ENCODE results near the gene UNC5C. TPM values are rescaled to one million over a fixed set of nuclear protein-coding genes. Genes with fewer than 3 reads are reported as not detected.
A peak's percentile ranks its signal among the peaks of the same experiment; 100 is the strongest.

The UNC5C gene
- total RNA-seq, 1 donor: under 0.01 TPM

DNA sequence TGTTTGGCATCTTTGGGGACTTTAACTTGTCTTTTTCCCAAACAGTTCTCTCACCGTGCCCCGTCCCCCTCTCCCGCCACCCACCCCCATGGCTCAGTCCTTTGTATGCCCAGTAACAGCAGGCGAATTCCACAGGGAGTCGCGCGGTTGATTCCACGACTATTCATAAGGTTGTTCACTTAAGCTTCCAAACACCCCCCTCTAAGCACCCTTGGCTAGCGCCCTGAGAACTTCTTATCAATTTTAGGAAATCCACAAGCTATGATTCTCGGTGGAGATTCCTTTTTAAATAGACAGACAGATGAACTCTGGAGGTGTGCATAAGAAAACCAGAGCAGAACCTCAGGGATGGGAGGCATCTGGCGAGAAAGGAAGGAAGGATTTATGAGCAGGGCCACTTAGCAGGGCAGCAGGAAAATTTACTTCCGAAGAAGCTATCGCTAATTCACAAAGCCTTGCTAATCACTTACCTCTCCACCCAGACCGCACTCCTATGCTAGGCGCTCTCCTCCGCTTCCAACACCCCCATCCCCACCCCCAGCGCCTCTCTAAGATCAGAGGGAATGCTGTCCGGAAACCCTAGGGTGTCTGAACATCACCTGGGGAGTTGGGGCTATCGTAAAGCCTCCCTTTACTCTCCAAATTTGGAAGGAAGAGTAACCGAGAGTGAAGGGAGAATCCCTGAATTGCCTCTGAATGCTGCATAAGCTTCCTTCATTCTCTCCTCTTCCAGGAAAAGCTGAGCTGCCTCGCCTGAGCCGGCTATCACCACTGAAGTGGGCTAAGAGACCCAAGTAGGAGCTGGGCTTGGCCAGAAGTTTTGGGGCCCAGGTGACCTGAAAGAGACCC, 1.7 kb downstream of the UNC5C start:
- no peak for DNase-seq (ENCODE audit: low read depth in 2 of 3, low spot score in 2 of 3)

DNA sequence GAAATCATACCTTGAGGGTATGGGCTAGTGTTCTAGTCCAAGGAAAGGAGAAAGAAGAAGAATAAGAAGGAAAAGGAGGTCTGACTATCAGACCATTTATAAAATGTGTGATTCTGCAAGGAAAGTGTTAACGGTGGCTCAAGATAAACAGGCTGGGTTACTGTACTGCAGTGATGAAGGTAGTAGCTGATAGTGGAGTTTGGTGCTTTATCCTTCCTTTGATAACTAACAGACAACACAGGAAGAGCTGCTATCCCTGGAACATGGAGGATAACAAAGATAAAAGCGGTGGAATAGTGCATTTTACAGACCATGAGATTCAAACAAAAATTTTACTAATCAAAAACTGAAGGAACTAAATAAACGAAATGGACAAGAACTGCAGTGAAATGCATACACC, 2.6 kb downstream of the UNC5C start:
- DNase-seq (ENCODE audit: low read depth in 2 of 3, low spot score in 2 of 3): no peak

DNA sequence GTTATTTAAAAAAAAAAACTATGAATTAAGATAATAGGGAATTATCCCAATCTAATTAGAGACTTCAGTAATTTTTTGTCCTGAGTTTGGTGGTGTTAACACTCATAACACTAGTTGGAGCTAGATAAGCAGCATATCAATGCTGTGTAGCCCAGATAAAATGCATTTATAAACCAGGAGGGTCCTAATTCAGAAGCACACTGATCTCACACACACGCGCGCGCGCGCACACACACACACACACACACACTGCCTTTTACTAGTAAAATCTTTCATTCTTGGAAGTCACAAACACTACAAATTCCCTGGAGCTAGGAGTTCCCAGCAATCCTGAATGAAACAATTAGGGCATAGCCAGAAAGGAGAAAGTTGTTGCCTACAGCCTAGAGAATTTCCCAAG, 3.2 kb downstream of the UNC5C start:
- DNase-seq (ENCODE audit: low read depth in 2 of 3, low spot score in 2 of 3): no peak

DNA sequence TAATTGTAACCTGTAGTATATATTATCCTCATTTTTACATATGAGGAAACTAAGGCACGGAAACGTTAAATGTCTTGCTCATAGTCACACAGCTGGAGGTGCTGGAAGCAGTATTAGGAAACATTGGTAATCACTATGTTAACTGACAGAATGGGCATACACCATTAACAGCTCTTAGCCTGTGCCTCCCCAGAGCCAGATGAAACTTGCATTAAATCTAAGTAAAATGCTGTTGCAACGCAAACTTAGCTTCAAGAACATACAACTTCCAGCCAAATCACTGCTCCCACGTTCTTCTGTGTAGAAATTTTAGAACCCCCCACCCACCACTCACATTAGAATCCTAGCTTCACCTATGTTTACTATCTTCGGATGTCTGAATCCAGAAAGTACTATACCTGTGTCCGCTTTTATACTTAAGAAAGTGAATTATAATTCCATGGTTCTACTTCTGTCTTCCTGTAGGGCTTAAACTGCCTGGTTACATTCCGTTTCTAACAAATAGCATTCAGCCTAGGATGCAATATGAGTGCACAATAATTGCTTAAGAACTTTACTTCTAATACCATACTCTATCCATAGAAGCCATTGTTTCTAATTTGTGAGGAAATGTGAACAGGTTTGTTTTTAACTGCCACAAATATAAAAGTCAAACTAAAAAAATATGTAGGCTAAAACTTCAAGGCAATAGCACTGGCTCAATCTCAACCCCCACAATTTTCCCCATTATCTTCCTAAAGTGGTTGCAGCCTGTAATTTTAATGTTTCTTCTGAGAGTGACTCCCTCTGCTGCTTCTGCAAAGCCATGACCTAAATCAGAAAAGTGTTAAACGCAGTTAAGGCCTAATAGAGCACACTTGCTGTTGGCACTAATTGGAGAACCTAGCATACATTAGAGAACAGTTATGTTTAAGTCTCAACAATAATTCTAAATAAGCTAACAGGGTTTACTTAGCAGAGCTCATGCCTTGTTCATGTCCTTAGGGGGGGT, 4.4 kb downstream of the UNC5C start:
- peak in 1 of 3 donors; percentile 33 for DNase-seq (ENCODE audit: low read depth in 2 of 3, low spot score in 2 of 3)

DNA sequence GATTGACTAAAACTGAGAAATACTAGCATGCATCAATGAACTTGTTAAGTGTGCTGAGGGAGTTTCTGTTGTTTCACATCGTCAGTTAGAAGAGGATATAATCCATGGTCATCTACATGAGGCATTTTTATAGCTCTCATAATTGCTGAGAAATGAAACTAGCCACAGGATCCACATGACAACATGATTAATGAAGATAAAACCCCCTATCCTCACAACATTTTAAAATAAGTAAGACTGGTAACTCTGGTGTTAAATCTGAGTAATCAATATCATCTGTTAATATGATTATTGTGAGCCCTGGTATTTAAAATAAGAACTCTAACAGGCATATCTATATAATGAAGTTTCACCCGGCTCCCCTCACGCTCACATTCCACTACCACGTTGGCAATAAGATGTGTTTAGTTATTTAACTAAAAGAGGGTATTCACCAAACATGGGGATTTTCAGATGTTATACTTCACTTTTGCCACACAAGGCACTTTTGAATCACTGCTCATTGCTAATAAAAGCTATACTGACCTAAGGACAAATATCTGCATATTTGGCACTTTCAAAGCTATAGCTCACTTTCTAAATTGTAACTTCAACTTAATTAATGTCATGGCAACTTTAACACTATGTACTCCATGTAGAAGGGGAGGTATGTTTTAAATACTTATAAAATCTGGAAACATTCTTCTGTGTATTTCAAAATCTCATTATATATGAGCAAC, 6.7 kb downstream of the UNC5C start:
- peak in 1 of 3 donors; percentile 50 for DNase-seq (ENCODE audit: low read depth in 2 of 3, low spot score in 2 of 3)

DNA sequence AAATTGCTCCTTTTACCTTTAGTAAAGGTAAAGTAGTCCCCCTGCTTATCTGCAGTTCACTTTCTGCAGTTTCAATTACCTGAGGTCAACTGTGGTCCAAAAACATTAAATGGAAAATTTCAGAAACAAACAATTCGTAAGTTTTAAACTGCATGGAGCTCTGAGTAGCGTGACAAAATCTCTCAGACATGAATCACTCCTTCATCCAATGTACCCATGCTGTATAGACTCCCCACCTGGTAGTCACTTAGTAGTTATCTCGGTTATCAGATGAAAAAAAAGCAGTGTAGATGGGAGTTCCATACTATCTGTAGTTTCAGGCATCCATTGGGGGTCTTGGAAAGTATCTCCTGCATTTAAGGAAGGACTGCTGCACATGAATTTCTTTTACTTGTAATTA, 7.7 kb downstream of the UNC5C start:
- DNase-seq (ENCODE audit: low read depth in 2 of 3, low spot score in 2 of 3): no peak

DNA sequence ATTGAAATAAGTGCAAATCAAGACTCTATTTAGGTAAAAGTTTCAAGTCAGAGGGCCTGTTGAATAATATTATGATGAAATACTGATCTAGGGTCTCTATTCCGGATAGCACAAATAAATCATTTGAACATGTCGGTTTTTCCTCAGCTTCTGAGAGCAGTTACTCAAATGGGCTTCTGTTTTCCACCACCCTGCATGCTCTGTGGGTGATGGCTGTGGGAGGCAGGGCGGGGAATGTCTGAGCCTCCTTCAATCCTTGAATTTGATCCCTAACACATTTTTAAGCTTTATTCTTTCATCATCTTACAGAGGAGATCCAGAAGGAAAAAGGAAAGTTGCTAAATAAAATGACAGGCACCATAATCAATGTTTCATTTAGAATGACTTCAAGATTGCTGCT, 8.5 kb downstream of the UNC5C start:
- DNase-seq (ENCODE audit: low read depth in 2 of 3, low spot score in 2 of 3): peak in 1 of 3 donors; percentile 5

DNA sequence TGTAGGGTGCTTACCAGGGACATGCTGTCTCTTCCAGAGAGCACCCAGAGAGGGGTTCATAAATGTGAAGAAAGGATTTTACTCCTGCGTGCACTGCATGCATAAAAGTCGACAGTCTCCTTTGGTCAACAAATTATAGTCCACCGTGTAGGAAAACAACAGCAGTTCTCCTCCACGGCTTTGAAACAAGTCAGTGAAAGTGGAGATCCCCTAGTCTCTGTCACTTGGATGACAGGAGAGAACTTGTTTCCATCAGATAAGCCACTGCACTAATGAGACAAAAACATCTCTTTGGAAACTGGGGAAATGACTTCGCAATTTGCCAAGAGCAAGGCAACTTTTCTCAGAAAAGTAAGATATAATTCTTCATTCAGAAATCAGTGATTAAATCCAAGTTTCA, 9.7 kb downstream of the UNC5C start:
- peak in 2 of 3 donors; percentile 32 to 54 for DNase-seq (ENCODE audit: low read depth in 2 of 3, low spot score in 2 of 3)

DNA sequence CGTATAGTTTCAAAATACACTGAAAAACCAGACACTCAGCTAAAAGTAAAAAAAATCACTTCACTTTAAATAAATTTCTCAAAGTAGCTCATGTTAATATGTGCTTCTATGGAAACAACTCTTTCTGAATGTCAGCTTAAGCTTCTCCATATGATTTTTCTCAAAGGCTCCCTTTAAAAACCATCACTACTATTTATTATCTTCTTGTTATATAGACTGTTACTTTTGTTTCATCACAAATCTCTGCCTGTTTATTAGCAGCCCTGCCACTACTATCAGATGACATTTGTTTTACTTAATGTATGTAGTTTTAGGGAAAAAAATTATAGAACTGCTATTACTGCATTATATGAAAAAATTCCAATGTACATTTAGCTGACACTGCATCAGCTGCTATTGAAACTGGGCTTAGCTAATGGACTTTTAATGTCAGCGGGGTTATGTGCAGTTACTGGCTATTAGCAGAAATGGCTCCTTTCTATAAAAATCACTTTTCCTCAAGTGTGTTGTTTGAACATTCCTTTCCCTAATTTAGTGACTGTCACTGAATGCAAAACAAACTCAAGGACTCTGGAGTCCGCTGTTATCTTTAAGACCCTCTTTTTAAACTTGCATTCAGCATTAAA, 10.8 kb downstream of the UNC5C start:
- DNase-seq (ENCODE audit: low read depth in 2 of 3, low spot score in 2 of 3): no peak

DNA sequence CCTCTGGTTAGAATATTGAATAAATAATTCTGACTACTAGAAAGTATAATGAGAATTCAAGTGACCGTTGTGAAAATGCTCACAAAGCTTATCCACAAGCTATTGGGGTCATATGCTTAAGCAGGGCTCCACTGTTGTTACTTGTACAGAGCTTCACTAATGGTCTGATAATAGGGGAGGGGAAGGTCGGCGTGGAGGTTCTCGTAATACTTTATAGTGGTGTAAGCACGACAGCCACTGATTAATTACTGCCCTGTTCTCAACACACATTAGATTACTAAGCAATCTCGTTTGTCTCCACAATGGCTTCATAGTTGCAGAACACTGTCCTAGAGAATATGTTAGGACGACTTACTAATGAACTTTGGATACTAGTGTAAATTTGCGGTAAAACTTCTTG, 11.6 kb downstream of the UNC5C start:
- DNase-seq (ENCODE audit: low read depth in 2 of 3, low spot score in 2 of 3): no peak

DNA sequence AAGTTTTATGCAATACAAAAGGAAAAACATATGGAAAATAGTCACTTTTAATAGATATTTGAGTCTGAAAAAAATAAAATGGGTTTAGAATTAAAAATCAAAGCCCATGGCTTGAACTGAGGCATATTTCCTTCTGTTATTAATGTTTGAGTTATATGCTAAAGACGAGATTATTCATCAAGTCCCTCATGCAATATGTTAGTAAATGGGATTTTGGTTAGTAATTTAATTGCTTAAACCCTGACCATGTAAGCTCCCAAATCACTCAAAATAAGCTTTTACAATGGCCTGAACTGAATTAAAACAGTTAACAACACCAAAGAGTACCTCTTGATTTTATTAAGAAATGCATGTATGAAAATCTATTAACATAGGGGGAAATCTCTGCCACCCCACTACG, 12.1 kb downstream of the UNC5C start:
- no peak for DNase-seq (ENCODE audit: low read depth in 2 of 3, low spot score in 2 of 3)

DNA sequence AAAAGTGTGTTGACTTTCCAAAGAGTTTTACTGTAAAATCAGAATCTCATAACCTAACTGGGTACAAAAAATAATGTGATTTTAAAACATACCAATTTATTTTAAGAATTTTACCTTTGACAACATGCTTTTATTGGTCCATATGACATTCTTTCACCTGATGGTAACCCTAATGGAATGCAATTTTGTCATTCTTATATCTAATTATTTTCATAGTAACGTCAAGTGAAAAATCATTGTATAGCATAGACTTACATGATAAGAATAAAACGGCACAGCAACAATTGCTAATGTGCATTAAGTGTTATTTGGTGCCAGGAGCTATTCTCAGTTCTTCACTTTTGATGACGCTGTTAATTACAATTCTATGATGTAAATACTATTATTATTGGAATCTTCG, 13.6 kb downstream of the UNC5C start:
- no peak for DNase-seq (ENCODE audit: low read depth in 2 of 3, low spot score in 2 of 3)

DNA sequence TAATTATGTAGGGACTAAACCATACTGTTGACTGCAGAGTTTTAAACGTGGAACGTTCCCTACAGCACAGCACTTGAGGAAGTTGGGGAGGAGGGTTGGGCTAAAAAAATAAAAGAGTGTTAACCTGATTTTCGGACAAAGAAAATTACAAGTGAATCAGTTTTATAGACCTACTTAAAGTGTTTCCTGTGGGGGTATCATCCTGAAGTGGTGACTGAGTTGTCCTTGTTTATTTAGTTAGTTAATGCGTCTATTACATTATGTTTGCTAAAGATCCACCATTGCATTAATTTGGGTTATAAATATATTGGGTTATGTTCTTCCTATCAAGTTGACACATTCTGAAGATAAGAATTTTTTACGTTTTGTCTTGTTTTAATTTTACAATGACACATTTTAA, 14.7 kb downstream of the UNC5C start:
- no peak for DNase-seq (ENCODE audit: low read depth in 2 of 3, low spot score in 2 of 3)

DNA sequence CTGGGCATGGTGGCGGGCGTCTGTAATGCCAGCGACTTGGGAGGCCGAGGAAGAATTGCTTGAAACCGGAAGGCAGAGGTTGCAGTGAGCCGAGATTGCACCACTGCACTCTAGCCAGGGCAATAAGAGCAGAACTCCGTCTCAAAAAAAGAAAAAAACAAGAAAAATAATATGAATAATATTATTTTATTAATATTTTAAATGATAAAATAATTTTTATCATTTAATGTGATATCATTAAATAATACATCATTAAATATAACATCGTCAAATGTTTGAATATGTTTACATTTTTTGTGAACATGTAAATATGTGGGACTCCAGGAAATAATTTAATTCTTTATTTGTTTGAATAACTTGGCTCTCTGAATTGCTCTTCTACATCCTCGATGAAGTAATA, 15.5 kb downstream of the UNC5C start:
- DNase-seq (ENCODE audit: low read depth in 2 of 3, low spot score in 2 of 3): no peak

DNA sequence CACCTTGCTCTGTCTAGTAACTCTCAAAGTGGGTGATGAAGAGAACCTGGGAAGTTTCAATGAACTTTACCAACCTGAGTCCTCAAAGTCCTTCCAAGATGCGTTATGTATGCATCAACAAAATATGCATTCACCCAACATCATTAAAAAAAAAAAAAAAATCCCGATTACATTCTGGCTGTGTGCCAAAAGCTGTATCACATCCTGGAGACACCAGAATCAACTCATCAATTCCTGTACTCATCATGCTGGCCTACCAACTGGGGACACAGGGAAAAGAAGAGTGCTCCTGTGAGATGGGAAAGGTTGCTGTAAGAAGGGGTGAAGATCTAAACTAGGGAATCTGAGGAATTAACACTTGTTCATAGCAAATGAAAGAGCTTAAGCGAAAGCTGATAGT, 16.5 kb downstream of the UNC5C start:
- DNase-seq (ENCODE audit: low read depth in 2 of 3, low spot score in 2 of 3): no peak

DNA sequence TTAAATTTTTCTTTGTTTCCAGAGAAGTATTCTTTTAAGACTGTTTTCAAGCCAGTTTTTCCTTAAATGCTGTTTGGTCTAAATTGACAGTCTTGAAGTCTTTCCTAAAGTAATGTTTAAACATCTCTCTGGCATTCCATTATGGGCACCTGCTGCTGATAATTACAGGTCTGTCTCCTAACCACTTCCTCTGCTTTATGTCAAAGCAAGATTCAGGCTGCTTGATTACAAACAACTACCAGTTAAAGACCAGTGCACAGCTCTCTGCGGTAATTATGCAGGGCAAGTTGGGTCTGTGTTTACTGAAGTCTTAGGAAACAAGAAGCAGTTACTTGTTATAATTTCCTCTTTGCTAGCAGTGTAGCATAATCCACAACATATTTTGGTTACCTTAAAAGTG, 17.6 kb downstream of the UNC5C start:
- no peak for DNase-seq (ENCODE audit: low read depth in 2 of 3, low spot score in 2 of 3)

DNA sequence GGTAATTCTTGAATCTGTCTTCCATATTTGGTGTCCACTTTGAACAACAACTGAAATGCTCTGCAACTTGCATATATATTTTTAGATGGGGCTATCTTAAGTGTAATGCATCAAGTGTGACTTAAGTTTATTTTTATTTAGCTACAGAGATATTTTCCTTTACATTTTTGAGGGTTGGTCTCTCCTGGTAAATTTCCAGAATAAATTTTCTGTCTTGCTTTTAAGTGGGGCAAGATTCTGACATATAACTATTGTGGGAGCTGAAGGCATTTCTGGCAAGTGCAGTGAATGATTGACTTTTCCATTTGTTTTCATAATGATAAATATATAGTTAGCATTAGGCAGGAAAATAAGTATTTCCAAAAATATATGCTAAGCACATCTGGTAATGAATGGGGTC, 18.8 kb downstream of the UNC5C start:
- no peak for DNase-seq (ENCODE audit: low read depth in 2 of 3, low spot score in 2 of 3)

DNA sequence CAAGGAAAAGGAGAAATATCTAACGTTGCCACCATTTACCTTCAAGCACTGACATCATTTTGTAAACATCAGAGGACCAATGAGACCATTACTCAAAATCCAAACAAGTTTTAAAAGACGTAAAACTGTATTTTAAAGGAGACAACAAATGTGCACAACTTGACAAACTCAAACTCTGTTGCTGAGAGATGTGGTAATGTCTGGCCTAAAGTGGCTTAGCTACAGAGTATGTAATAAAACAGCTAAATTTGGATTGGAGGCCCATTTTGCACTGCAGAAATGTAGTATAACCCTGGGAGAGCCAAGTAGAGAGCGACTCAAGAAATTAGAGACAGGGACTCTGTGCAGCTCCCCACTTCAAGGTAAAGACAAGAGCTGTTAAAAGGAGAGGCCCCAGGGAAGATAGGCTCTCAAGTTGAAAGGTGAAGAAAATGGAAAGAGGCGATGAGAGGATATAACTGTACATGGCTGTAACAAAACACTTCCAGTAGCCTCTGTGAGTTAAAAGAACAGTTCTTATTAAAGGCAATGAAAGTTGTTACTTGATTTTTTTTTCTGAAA, 20.3 kb downstream of the UNC5C start:
- no peak for DNase-seq (ENCODE audit: low read depth in 2 of 3, low spot score in 2 of 3)

DNA sequence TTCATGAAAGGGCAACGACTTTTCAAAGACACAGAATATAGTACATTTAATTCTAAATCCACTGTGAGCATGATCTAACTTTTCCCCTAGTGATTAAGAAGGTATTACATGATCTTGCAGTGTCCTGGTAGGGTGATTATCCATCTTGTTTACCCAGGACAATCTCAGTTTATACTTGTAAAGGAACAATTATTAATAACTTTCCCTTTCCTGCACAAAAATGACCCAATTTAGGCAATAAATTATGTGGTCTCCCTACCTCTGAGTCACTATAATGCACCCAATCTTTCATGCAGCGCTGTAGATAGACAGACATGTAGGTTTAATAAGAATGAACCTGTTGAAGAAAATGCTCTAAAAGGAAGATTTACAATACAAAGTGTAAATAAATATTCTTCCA, 22.7 kb downstream of the UNC5C start:
- no peak for DNase-seq (ENCODE audit: low read depth in 2 of 3, low spot score in 2 of 3)

DNA sequence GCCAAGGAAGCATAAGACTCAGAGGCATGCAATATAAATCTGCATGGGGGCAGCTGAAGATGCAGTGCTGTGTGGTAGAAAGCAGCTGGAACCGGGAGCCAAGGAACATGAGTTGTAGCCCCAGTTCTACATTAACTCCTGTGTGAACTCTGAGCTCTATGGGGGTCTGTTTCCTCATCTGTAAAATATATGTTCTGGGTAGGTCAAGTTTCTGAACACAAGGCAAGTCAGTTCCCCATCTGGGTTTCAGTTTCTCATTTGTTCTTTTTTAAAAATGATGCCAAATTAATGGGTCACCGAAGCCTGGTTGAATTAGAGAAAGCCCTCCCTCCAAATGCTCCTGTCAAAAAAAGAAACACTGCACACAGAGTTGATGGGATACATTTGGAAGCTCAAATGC, 24.0 kb downstream of the UNC5C start:
- DNase-seq (ENCODE audit: low read depth in 2 of 3, low spot score in 2 of 3): no peak
